ENCODE data around the gene WNK2.

DNA sequence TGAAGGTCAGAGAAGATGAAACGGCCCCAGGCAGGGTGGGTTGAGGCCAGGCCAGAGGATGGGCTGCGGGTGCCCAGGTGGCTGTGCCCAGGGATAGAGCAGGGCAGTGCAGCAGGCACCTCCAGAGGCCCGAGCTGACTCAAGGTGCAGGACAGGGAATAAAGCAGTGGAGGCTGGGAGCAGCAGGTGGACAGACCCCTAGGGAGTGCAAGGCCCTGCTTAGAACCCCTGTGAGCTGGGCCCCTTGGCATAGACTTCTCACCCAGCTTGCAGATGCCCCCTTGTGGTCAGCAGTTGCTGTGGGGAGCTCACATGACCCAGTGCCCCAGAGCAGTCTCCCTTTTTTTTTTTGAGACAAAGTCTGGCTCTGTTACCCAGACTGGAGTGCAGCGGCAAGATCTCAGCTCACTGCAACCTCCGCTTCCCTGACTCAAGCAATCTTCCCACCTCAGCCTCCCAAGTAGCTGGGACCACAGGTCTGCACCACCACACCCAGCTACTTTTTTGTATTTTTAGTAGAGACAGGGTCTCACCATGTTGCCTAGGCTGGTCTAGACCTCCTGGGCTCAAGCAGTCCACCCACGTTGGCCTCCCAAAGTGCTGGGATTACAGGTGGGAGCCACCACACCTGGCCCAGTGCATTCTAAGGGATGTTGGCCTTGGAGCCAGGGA is 118.8 kb downstream of the WNK2 start:
- TF ChIP-seq, protein P1, sequence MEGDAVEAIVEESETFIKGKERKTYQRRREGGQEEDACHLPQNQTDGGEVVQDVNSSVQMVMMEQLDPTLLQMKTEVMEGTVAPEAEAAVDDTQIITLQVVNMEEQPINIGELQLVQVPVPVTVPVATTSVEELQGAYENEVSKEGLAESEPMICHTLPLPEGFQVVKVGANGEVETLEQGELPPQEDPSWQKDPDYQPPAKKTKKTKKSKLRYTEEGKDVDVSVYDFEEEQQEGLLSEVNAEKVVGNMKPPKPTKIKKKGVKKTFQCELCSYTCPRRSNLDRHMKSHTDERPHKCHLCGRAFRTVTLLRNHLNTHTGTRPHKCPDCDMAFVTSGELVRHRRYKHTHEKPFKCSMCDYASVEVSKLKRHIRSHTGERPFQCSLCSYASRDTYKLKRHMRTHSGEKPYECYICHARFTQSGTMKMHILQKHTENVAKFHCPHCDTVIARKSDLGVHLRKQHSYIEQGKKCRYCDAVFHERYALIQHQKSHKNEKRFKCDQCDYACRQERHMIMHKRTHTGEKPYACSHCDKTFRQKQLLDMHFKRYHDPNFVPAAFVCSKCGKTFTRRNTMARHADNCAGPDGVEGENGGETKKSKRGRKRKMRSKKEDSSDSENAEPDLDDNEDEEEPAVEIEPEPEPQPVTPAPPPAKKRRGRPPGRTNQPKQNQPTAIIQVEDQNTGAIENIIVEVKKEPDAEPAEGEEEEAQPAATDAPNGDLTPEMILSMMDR (IDR thresholded peaks at IDR 0.05), result peak in 4 of 5 experiments; percentile 43 to 55 (median 44)
- TF ChIP-seq POLR2A (IDR thresholded peaks at IDR 0.05), result no peak
